ENCODE data around the gene GUCA2B.

GUCA2B gene

DNA sequence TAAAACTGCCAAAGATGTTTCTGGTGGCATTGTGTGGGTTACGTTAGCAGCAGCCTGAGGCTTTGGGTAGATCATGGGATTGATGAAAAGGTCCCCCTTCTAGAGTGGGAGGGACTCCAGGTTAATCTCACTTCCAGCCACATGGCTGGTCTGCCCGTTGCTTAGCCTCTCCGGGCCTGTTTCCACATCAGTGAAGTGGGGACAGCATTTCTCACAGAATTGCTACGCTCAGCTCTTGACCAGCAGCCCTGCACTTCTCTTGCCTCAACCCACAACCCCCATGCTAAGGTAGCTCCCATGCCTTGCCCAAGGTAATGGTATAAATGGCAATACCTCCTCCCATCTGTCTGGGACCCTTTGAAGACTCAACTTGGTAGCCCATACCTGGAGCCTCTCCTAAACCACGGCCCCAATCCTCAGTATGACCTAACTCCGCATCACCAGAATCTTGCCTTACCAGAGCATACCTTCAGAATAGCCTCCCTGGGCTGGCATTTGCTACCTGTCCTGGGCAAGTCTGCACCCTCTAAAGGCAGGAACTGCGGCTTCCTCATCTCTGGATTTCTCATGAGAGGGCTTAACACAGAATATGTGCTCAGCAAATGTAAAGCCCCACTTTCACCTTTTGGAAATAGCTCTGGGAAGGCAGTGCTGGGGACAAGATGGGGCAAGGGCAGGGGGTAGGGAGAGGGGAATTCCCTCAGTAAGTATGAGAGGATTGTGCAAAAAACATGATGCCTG is 22.3 kb downstream of the GUCA2B start:
- peaks cover 18% of the 10 kb centered on the region for H3K36me3 Mint-ChIP-seq (ENCODE audit: insufficient read depth)
- H3K4me3 Mint-ChIP-seq = no peak overlapping the region
- H3K9me3 Mint-ChIP-seq = no peaks in the 10 kb centered on the region
- peaks cover 0 to 3% of the 10 kb centered on the region in 2 donors for H3K4me1 Mint-ChIP-seq (ENCODE audit: low read depth in 2 of 2)
- ATAC-seq (replicated peaks) (no peak), DNase-seq (no peak)
- no peak overlapping the region for H3K27ac Mint-ChIP-seq
- H3K27me3 Mint-ChIP-seq = peaks cover 0 to 7% of the 10 kb centered on the region in 2 donors

- H3K27me3 Mint-ChIP-seq = no peaks in the 10 kb centered on the region
- peaks cover 2 to 3% of the 10 kb centered on the region in 2 donors for H3K4me1 Mint-ChIP-seq (ENCODE audit: low read depth in 2 of 2)
- H3K27ac Mint-ChIP-seq = peak overlapping the region in 1 of 2 donors; percentile 51
- H3K9me3 Mint-ChIP-seq = no peaks in the 10 kb centered on the region
- ATAC-seq (replicated peaks) = peak; percentile 31
- peaks cover 25% of the 10 kb centered on the region for H3K36me3 Mint-ChIP-seq (ENCODE audit: insufficient read depth)
- no peak overlapping the region for H3K4me3 Mint-ChIP-seq
- DNase-seq = no peak
Observed at GRCh38 chr1:42176902-42177519, 23.8 kb downstream of the GUCA2B start.

GRCh38 chr1:42177541-42177981 is 24.4 kb downstream of the GUCA2B start:
- ATAC-seq (replicated peaks) (no peak), DNase-seq (no peak)
- Mint-ChIP-seq H3K4me3 (no peak overlapping the region), H3K9me3 (no peaks in the 10 kb centered on the region), H3K27ac (no peak overlapping the region), H3K4me1 (ENCODE audit: low read depth in 2 of 2) (peaks cover 2 to 3% of the 10 kb centered on the region in 2 donors), H3K27me3 (no peaks in the 10 kb centered on the region), H3K36me3 (ENCODE audit: insufficient read depth) (peaks cover 25% of the 10 kb centered on the region)

DNA sequence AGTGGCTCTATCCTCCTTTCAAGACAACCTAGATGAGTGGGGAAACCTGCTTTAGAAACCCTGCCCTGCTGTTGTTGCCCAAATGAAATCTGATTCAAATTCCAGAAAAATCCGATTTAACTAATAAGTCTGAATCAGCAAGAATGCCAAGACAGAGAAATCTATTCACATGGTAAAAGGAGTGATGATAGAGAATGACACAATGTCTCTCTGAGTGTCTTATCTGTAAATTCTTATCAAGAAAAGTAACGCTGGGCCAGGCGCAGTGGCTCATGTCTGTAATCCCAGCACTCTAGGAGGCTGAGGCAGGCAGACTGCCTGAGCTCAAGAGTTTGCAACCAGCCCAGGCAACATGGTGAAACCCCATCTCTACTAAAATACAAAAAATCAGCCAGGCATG is 25.0 kb downstream of the GUCA2B start:
- DNase-seq (no peak), ATAC-seq (replicated peaks) (no peak)
- H3K4me3 Mint-ChIP-seq = no peak overlapping the region
- H3K27ac Mint-ChIP-seq = peak overlapping the region in 1 of 2 donors; percentile 31
- no peaks in the 10 kb centered on the region for H3K9me3 Mint-ChIP-seq
- H3K27me3 Mint-ChIP-seq = no peaks in the 10 kb centered on the region
- peaks cover 2 to 3% of the 10 kb centered on the region in 2 donors for H3K4me1 Mint-ChIP-seq (ENCODE audit: low read depth in 2 of 2)
- H3K36me3 Mint-ChIP-seq (ENCODE audit: insufficient read depth) = peaks cover 25% of the 10 kb centered on the region

DNA sequence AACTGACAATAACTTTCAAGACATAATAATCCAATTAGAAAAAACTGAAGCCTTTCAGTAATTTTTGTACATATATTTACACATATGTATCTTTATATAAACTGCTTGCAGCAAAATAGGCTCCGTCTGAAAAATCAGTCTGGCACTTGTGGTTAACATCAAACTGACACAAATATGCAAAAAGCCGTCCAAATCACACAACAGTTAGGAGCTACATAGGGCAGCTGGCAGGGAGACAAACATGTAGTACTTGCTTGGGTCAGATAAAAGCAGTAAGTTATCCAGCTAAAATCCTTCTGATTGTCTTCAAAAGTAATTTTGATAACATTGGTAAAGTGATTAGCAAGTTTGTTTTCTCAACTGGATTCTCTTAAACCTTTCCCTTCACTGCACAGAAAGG is 26.1 kb downstream of the GUCA2B start:
- no peaks in the 10 kb centered on the region for H3K9me3 Mint-ChIP-seq
- H3K27me3 Mint-ChIP-seq = no peaks in the 10 kb centered on the region
- DNase-seq (no peak), ATAC-seq (replicated peaks) (no peak)
- no peak overlapping the region for H3K4me3 Mint-ChIP-seq
- H3K4me1 Mint-ChIP-seq (ENCODE audit: low read depth in 2 of 2) = peaks cover 2 to 3% of the 10 kb centered on the region in 2 donors
- H3K27ac Mint-ChIP-seq = peak overlapping the region in 1 of 2 donors; percentile 10
- peaks cover 25% of the 10 kb centered on the region for H3K36me3 Mint-ChIP-seq (ENCODE audit: insufficient read depth)

GRCh38 chr1:42179900-42180329 is 26.7 kb downstream of the GUCA2B start:
- Mint-ChIP-seq H3K27me3 (no peaks in the 10 kb centered on the region), H3K4me3 (no peak overlapping the region), H3K4me1 (ENCODE audit: low read depth in 2 of 2) (peaks cover 2 to 3% of the 10 kb centered on the region in 2 donors), H3K36me3 (ENCODE audit: insufficient read depth) (peaks cover 23% of the 10 kb centered on the region), H3K27ac (peak overlapping the region in 1 of 2 donors; percentile 53), H3K9me3 (no peaks in the 10 kb centered on the region)
- DNase-seq (no peak), ATAC-seq (replicated peaks) (no peak)

DNA sequence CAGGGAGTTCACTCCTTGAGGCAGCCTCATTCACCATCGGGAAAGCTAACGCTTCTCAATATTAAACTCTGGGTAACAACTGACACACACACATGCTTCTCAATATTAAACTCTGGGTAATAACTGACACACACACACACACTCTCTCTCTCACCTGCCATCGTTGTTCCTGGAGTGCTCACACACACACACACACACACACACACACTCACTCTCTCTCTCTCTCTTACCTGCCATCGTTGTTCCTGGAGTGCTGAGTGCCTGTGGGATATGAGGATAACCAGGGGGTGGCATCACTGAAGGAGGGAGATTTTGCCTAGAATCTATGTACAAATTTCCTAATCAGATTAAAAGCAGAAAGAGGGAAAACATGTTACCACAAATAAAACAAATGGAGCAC is 28.5 kb downstream of the GUCA2B start:
- peaks cover 30% of the 10 kb centered on the region for H3K36me3 Mint-ChIP-seq (ENCODE audit: insufficient read depth)
- no peaks in the 10 kb centered on the region for H3K9me3 Mint-ChIP-seq
- H3K27ac Mint-ChIP-seq = peak overlapping the region in 1 of 2 donors; percentile 24
- DNase-seq = no peak
- H3K4me1 Mint-ChIP-seq (ENCODE audit: low read depth in 2 of 2) = peaks cover 2 to 3% of the 10 kb centered on the region in 2 donors
- H3K27me3 Mint-ChIP-seq = no peaks in the 10 kb centered on the region
- no peak overlapping the region for H3K4me3 Mint-ChIP-seq
- no peak for ATAC-seq (replicated peaks)

DNA sequence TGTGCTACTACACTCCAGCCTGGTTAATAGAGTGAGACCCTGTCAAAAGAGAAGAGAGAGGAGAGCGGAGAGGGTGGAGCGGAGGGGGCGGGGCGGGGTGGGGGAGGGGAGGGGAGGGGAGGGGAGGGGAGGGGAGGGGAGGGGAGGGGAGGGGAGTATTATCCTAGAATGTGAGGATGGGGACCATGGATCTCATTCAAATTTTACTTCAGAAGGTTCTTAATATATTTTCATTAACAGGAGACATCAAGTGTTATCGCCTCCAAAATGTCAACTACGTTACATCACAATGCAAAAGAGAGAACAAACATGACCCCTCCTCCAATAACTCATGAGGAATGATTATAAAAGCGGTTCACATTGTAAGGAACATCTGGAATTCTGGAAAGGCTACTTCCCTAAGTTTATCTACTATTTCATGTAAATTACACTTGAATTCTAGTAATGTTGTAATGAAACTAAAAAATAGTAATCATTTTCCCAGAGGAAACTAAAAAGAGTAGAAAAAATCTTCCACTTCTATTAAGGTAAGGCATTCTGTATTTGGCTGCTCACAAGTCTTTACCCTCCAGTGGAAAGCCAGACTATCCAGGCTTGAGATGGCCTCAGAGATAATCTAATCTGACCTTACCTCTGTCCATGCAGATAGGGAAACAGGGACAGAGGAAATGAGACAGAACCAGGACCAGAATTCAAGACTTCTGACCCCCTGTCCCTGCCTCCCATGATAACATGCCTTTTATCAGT is 30.2 kb downstream of the GUCA2B start:
- H3K36me3 Mint-ChIP-seq (ENCODE audit: insufficient read depth) = peaks cover 31% of the 10 kb centered on the region
- no peak for ATAC-seq (replicated peaks)
- no peak for DNase-seq
- H3K9me3 Mint-ChIP-seq = no peaks in the 10 kb centered on the region
- H3K4me1 Mint-ChIP-seq (ENCODE audit: low read depth in 2 of 2) = peaks cover 0 to 2% of the 10 kb centered on the region in 2 donors
- no peak overlapping the region for H3K4me3 Mint-ChIP-seq
- no peaks in the 10 kb centered on the region for H3K27me3 Mint-ChIP-seq
- no peak overlapping the region for H3K27ac Mint-ChIP-seq

- no peaks in the 10 kb centered on the region for H3K27me3 Mint-ChIP-seq
- H3K4me1 Mint-ChIP-seq (ENCODE audit: low read depth in 2 of 2) = peaks cover 0 to 2% of the 10 kb centered on the region in 2 donors
- H3K36me3 Mint-ChIP-seq (ENCODE audit: insufficient read depth) = peaks cover 28% of the 10 kb centered on the region
- DNase-seq = no peak
- no peak for ATAC-seq (replicated peaks)
- H3K27ac Mint-ChIP-seq = no peak overlapping the region
- H3K9me3 Mint-ChIP-seq = no peaks in the 10 kb centered on the region
- no peak overlapping the region for H3K4me3 Mint-ChIP-seq
Observed at GRCh38 chr1:42183957-42184268, 30.7 kb downstream of the GUCA2B start.

GRCh38 chr1:42184616-42185015 is 31.4 kb downstream of the GUCA2B start:
- H3K27me3 Mint-ChIP-seq = no peaks in the 10 kb centered on the region
- H3K27ac Mint-ChIP-seq = peak overlapping the region in 1 of 2 donors; percentile 29
- DNase-seq (no peak), ATAC-seq (replicated peaks) (no peak)
- H3K9me3 Mint-ChIP-seq = no peaks in the 10 kb centered on the region
- no peak overlapping the region for H3K4me3 Mint-ChIP-seq
- H3K4me1 Mint-ChIP-seq (ENCODE audit: low read depth in 2 of 2) = peaks cover 0 to 2% of the 10 kb centered on the region in 2 donors
- peaks cover 29% of the 10 kb centered on the region for H3K36me3 Mint-ChIP-seq (ENCODE audit: insufficient read depth)

DNA sequence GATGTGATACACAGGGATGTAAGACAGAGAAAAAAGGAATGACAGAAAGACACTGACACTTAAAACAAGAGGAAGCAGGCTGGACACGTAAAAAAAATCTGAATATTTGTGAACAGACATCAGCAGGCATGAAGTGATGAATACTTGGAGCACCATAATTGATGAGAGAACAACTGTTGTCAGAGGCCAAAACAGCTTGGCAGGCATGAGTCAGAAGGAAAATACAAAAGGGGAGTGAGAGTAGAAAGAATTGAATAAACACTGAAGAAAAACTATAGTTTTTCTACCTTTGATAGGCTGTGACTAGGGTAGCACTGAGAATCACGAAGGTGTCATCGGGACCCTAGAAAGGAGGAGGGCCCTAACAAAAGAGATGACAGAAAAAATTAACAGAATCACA is 32.9 kb downstream of the GUCA2B start:
- Mint-ChIP-seq H3K36me3 (ENCODE audit: insufficient read depth) (peaks cover 36% of the 10 kb centered on the region), H3K9me3 (no peaks in the 10 kb centered on the region), H3K27ac (no peak overlapping the region), H3K4me1 (ENCODE audit: low read depth in 2 of 2) (peaks cover 2% of the 10 kb centered on the region in 2 donors), H3K27me3 (no peaks in the 10 kb centered on the region), H3K4me3 (no peak overlapping the region)
- DNase-seq = no peak
- ATAC-seq (replicated peaks) = no peak

- Mint-ChIP-seq H3K4me3 (no peak overlapping the region), H3K36me3 (ENCODE audit: insufficient read depth) (peaks cover 38% of the 10 kb centered on the region), H3K27me3 (no peaks in the 10 kb centered on the region), H3K27ac (peak overlapping the region in 1 of 2 donors; percentile 25), H3K4me1 (ENCODE audit: low read depth in 2 of 2) (peaks cover 6 to 15% of the 10 kb centered on the region in 2 donors), H3K9me3 (no peaks in the 10 kb centered on the region)
- DNase-seq (no peak), ATAC-seq (replicated peaks) (no peak)
Observed at GRCh38 chr1:42189931-42190853, 37.0 kb downstream of the GUCA2B start.

- Mint-ChIP-seq H3K27ac (peak overlapping the region; percentile 21 to 39), H3K4me1 (ENCODE audit: low read depth in 2 of 2) (peaks cover 6 to 15% of the 10 kb centered on the region in 2 donors), H3K4me3 (peak overlapping the region in 1 of 2 donors; percentile 16), H3K9me3 (no peaks in the 10 kb centered on the region), H3K36me3 (ENCODE audit: insufficient read depth) (peaks cover 37% of the 10 kb centered on the region), H3K27me3 (no peaks in the 10 kb centered on the region)
- ATAC-seq (replicated peaks) (no peak), DNase-seq (no peak)
Observed at GRCh38 chr1:42191319-42191718, 38.1 kb downstream of the GUCA2B start.
